ENCODE data around the gene SMIM12. TPM values are rescaled to one million over a fixed set of nuclear protein-coding genes. Genes with fewer than 3 reads are reported as not detected.

Gene SMIM12
- total RNA-seq (2022), result 19.3 and 21.2 TPM in 2 replicates
- Bru-seq, nascent RNA, result percentile 73 among the genes with signal in this experiment
- percentile 78 among the genes with signal in this experiment for BruChase-seq, experiment 1, labeled RNA remaining after a 2-hour chase
- BruChase-seq, experiment 2, labeled RNA remaining after a 6-hour chase, result percentile 70 among the genes with signal in this experiment
- long read RNA-seq, transcript SMIM12-206 (2 exons, 3,454 nt), result major isoform, 23 of 31 reads
- long read RNA-seq, partial matches to known transcripts, result 2 of 31 reads
- long read RNA-seq, other reads (novel, unspliced or antisense), result 2 of 31 reads

- Mint-ChIP-seq H3K9me3 (ENCODE audit: unreplicated experiment) (no peaks in the 10 kb centered on the region), H3K4me1 (ENCODE audit: low read depth, unreplicated experiment) (no peaks in the 10 kb centered on the region), H3K27me3 (ENCODE audit: insufficient read depth, unreplicated experiment) (no peaks in the 10 kb centered on the region), H3K4me3 (ENCODE audit: unreplicated experiment) (peak within 1 kb of the TSS; percentile 86), H3K36me3 (ENCODE audit: insufficient read depth, unreplicated experiment) (peaks cover 6% of the 10 kb centered on the region), H3K27ac (ENCODE audit: unreplicated experiment) (peak within 1 kb of the TSS; percentile 79)
- H3K4me1 ChIP-seq, result peaks cover 5% of the 10 kb centered on the region; the same call in 1 of the 2 replicates
- ChIA-PET CTCF (interaction anchor here (1.0 to 1.9 kb wide), 3 partner anchors 10 to 73 kb away, joined by 3 to 7 read pairs (median 6); no protein-coding TSS in a partner anchor), POLR2A (interaction anchor here (0.6 to 0.9 kb wide), 7 partner anchors 13 to 1779 kb away, joined by 3 to 8 read pairs (median 3); no protein-coding TSS in a partner anchor)
- intact Hi-C loops (cut with micrococcal nuclease; ENCODE audit: unreplicated experiment), result no loop called here
- TF ChIP-seq CTCF (IDR thresholded peaks at IDR 0.05; ENCODE audit: insufficient read depth in 1 of 2, low read depth in 1 of 2, low read length in 1 of 2, severe bottlenecking in 1 of 2, unreplicated experiment in 1 of 2), result peak; percentile 53 to 68
- BruUV-seq (replicated peaks), result no TSS peak
- H3K9me3 ChIP-seq, result no peaks in the 10 kb centered on the region
- peak within 1 kb of the TSS; percentile 82 for H3K4me3 ChIP-seq (ENCODE audit: low read depth, low read length)
- H3K27me3 ChIP-seq (replicated peaks; ENCODE audit: control insufficient read depth, insufficient read depth, low read length), result no peaks in the 10 kb centered on the region
- DNase-seq, result peak; percentile 91 to 93
- H3K36me3 ChIP-seq (ENCODE audit: control insufficient read depth, insufficient read depth, low read length), result no peaks in the 10 kb centered on the region
Observed at GRCh38 chr1:34859446-34860200, at the start of gene SMIM12. SMIM12 (minus strand) TSS chr1:34859749; CDS start chr1:34855977, 3,772 bp downstream.

GRCh38 chr1:34908369-34908768 is 48.8 kb upstream of the SMIM12 start:
- intact Hi-C loops (cut with micrococcal nuclease; ENCODE audit: unreplicated experiment), result no loop called here
- Mint-ChIP-seq H3K27me3 (ENCODE audit: insufficient read depth, unreplicated experiment) (peaks cover 9% of the 10 kb centered on the region), H3K27ac (ENCODE audit: unreplicated experiment) (no peak overlapping the region), H3K4me1 (ENCODE audit: low read depth, unreplicated experiment) (no peaks in the 10 kb centered on the region), H3K9me3 (ENCODE audit: unreplicated experiment) (no peaks in the 10 kb centered on the region), H3K4me3 (ENCODE audit: unreplicated experiment) (no peak overlapping the region), H3K36me3 (ENCODE audit: insufficient read depth, unreplicated experiment) (no peaks in the 10 kb centered on the region)
- ChIA-PET POLR2A (no interaction called here), CTCF (no interaction called here)
- H3K27me3 ChIP-seq (replicated peaks; ENCODE audit: control insufficient read depth, insufficient read depth, low read length), result no peaks in the 10 kb centered on the region; the same call in 1 of the 2 replicates
- no peaks in the 10 kb centered on the region for H3K9me3 ChIP-seq
- BruUV-seq (replicated peaks), result no TSS peak
- no peak overlapping the region for H3K4me3 ChIP-seq (ENCODE audit: low read depth, low read length)
- H3K4me1 ChIP-seq, result no peaks in the 10 kb centered on the region
- no peak for DNase-seq
- H3K36me3 ChIP-seq (ENCODE audit: control insufficient read depth, insufficient read depth, low read length), result no peaks in the 10 kb centered on the region
- no peak for TF ChIP-seq CTCF (IDR thresholded peaks at IDR 0.05; ENCODE audit: insufficient read depth in 1 of 2, low read depth in 1 of 2, low read length in 1 of 2, severe bottlenecking in 1 of 2, unreplicated experiment in 1 of 2)

- H3K4me1 Mint-ChIP-seq (ENCODE audit: low read depth, unreplicated experiment), result no peaks in the 10 kb centered on the region
- no peaks in the 10 kb centered on the region; the same call in 1 of the 2 replicates for H3K27me3 ChIP-seq (replicated peaks; ENCODE audit: control insufficient read depth, insufficient read depth, low read length)
- H3K36me3 ChIP-seq (ENCODE audit: control insufficient read depth, insufficient read depth, low read length), result no peaks in the 10 kb centered on the region
- no peaks in the 10 kb centered on the region for H3K9me3 ChIP-seq
- TF ChIP-seq CTCF (IDR thresholded peaks at IDR 0.05; ENCODE audit: insufficient read depth in 1 of 2, low read depth in 1 of 2, low read length in 1 of 2, severe bottlenecking in 1 of 2, unreplicated experiment in 1 of 2), result no peak
- no peak overlapping the region for H3K4me3 ChIP-seq (ENCODE audit: low read depth, low read length)
- no peaks in the 10 kb centered on the region for H3K36me3 Mint-ChIP-seq (ENCODE audit: insufficient read depth, unreplicated experiment)
- peaks cover 10% of the 10 kb centered on the region for H3K27me3 Mint-ChIP-seq (ENCODE audit: insufficient read depth, unreplicated experiment)
- no TSS peak for BruUV-seq (replicated peaks)
- ChIA-PET POLR2A (no interaction called here), CTCF (no interaction called here)
- peak in 1 of 2 experiments; percentile 13 for DNase-seq
- H3K4me3 Mint-ChIP-seq (ENCODE audit: unreplicated experiment), result no peak overlapping the region
- no peak overlapping the region for H3K27ac Mint-ChIP-seq (ENCODE audit: unreplicated experiment)
- H3K4me1 ChIP-seq, result no peaks in the 10 kb centered on the region
- intact Hi-C loops (cut with micrococcal nuclease; ENCODE audit: unreplicated experiment), result no loop called here
- no peaks in the 10 kb centered on the region for H3K9me3 Mint-ChIP-seq (ENCODE audit: unreplicated experiment)
Observed at GRCh38 chr1:34907487-34908090, 48.0 kb upstream of the SMIM12 start.

Measured in Caco-2 (cell line).